Trophoblast cell (in vitro differentiated cells and primary cell): Measurements from ENCODE around the gene MMAB.

Experiments used
- DNase-seq, 2 donors: peaks; one replicate each; pipeline ENCODE4 v3.0.0-alpha.2; 2016
- H2AFZ ChIP-seq: 2 replicates; pipeline ENCODE4 v1.6.1; 2013; ENCODE audit warnings: low read length, moderate library complexity, mild to moderate bottlenecking; ENCODE audit not compliant: insufficient read depth, poor library complexity
- H2AK5ac ChIP-seq: 2 replicates; pipeline ENCODE4 v1.6.1; 2013; ENCODE audit warnings: mild to moderate bottlenecking, low read length
- H2BK120ac ChIP-seq: 2 replicates; pipeline ENCODE4 v1.6.1; 2013; ENCODE audit warnings: low read length, mild to moderate bottlenecking, moderate library complexity; ENCODE audit not compliant: insufficient read depth, poor library complexity
- H2BK12ac ChIP-seq: 2 replicates; pipeline ENCODE4 v1.6.1; 2013; ENCODE audit warnings: mild to moderate bottlenecking, low read length, moderate library complexity
- H2BK5ac ChIP-seq: 2 replicates; pipeline ENCODE4 v1.6.1; 2013; ENCODE audit warnings: low read length, low read depth, moderate library complexity, mild to moderate bottlenecking; ENCODE audit not compliant: poor library complexity
- H3K14ac ChIP-seq: 2 replicates; pipeline ENCODE4 v1.6.1; 2013; ENCODE audit warnings: mild to moderate bottlenecking, low read length
- H3K18ac ChIP-seq: 2 replicates; pipeline ENCODE4 v1.6.1; 2013; ENCODE audit warnings: mild to moderate bottlenecking, low read length
- H3K23ac ChIP-seq: 2 replicates; pipeline ENCODE4 v1.6.1; 2013; ENCODE audit warnings: low read length
- H3K27ac ChIP-seq: 2 replicates; pipeline ENCODE4 v1.5.1; 2013; ENCODE audit warnings: low read depth, mild to moderate bottlenecking, inconsistent platforms, low read length, moderate library complexity
- H3K27me3 ChIP-seq: 2 replicates; pipeline ENCODE4 v1.6.1; 2013; ENCODE audit warnings: inconsistent platforms, mild to moderate bottlenecking, low read length, moderate library complexity; ENCODE audit not compliant: insufficient read depth
- H3K36me3 ChIP-seq, 2 experiments: 1 replicate in 1 of 2; 2 replicates in 1 of 2; pipeline ENCODE4 v1.6.1; 2013; ENCODE audit warnings: low read length in 2 of 2, mild to moderate bottlenecking in 2 of 2, moderate library complexity in 1 of 2; ENCODE audit not compliant: insufficient read depth in 2 of 2, control insufficient read depth in 1 of 2
- H3K4ac ChIP-seq: 2 replicates; pipeline ENCODE4 v1.6.1; 2013; ENCODE audit warnings: low read depth, mild to moderate bottlenecking, low read length, moderate library complexity
- H3K4me1 ChIP-seq, 2 experiments: 1 replicate in 1 of 2; 2 replicates in 1 of 2; pipeline ENCODE4 v1.6.1; 2013; ENCODE audit warnings: low read length in 2 of 2, mild to moderate bottlenecking in 2 of 2, moderate library complexity in 1 of 2; ENCODE audit not compliant: insufficient read depth in 2 of 2, control insufficient read depth in 1 of 2
- H3K4me2 ChIP-seq: 2 replicates; pipeline ENCODE4 v1.6.1; 2013; ENCODE audit warnings: inconsistent platforms, mild to moderate bottlenecking, low read length, moderate library complexity
- H3K4me3 ChIP-seq: 2 replicates; pipeline ENCODE4 v1.5.1; 2013; ENCODE audit warnings: mild to moderate bottlenecking, low read depth, low read length, inconsistent platforms
- H3K79me1 ChIP-seq: one replicate; pipeline ENCODE4 v1.6.1; 2013; ENCODE audit warnings: low read length
- H3K79me2 ChIP-seq: 2 replicates; pipeline ENCODE4 v1.6.1; 2013; ENCODE audit warnings: low read length, mild to moderate bottlenecking; ENCODE audit not compliant: control insufficient read depth, insufficient read depth, poor library complexity
- H3K9ac ChIP-seq: 2 replicates; pipeline ENCODE4 v1.6.1; 2013; ENCODE audit warnings: mild to moderate bottlenecking, low read length
- H3K9me3 ChIP-seq: 2 replicates; pipeline ENCODE4 v1.6.1; 2013; ENCODE audit warnings: low read depth, mild to moderate bottlenecking, control low read depth, inconsistent platforms, low read length; ENCODE audit not compliant: insufficient read depth
- H4K12ac ChIP-seq: 2 replicates; pipeline ENCODE4 v1.6.1; 2013; ENCODE audit warnings: low read depth, mild to moderate bottlenecking, low read length, moderate library complexity
- H4K8ac ChIP-seq: 2 replicates; pipeline ENCODE4 v1.6.1; 2013; ENCODE audit warnings: low read depth, mild to moderate bottlenecking, low read length, moderate library complexity
- H4K91ac ChIP-seq: one replicate; pipeline ENCODE4 v1.6.1; 2013; ENCODE audit warnings: low read depth, mild to moderate bottlenecking, low read length, moderate library complexity
- WGBS: extraction: QIAGEN DNeasy Blood & Tissue Kit; methylation state at CpG from one replicate; pipeline ENCODE4 v1.1.7; 2013; ENCODE audit warnings: missing lambda C conversion rate; ENCODE audit not compliant: insufficient read length, insufficient coverage; ENCODE audit errors: extremely low coverage; 5-methylcytosine and 5-hydroxymethylcytosine counted together

Gene MMAB

DNA sequence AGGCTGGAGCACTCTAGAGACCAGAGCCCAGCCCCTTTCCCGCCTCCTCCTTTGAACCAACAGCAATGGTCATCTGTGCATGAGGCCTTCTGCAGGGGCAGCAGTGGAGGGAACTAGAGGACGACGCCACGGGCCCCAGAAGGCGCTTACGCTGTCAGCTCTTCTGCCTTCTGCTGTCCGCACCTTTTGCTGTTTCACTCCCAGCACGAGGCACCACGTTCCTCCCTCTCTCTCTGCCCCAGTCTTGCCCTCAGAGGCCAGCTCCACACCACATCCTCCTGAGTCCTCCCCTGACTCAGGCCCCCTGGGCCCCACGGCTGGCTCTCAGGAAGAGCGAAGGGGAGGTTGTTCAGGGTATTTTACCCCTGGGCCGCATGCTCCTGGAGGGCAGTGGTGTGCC is 15.5 kb downstream of the MMAB start:
- H2BK120ac ChIP-seq: no peak overlapping the region
- no peak overlapping the region for H4K8ac ChIP-seq
- WGBS: no CpG with 5 or more reads among the region's 12 CpGs
- H3K79me1 ChIP-seq: no peaks in the 10 kb centered on the region
- no peak overlapping the region for H2BK5ac ChIP-seq
- peaks cover 0 to 2% of the 10 kb centered on the region in 2 experiments for H3K4me1 ChIP-seq
- H2BK12ac ChIP-seq: no peak overlapping the region
- no peak overlapping the region for H3K4me2 ChIP-seq
- H3K23ac ChIP-seq: no peak overlapping the region
- H3K9me3 ChIP-seq: no peaks in the 10 kb centered on the region
- H3K36me3 ChIP-seq: peaks cover 17 to 19% of the 10 kb centered on the region in 2 experiments
- no peaks in the 10 kb centered on the region for H3K79me2 ChIP-seq
- H3K27me3 ChIP-seq: no peaks in the 10 kb centered on the region
- no peak overlapping the region for H3K18ac ChIP-seq
- no peak overlapping the region for H3K4me3 ChIP-seq
- no peak overlapping the region for H3K14ac ChIP-seq
- no peak for DNase-seq
- H3K9ac ChIP-seq: no peak overlapping the region
- no peak overlapping the region for H3K4ac ChIP-seq
- no peak overlapping the region for H3K27ac ChIP-seq
- H4K91ac ChIP-seq: no peak overlapping the region
- no peak overlapping the region for H4K12ac ChIP-seq
- no peak overlapping the region for H2AK5ac ChIP-seq
- no peak overlapping the region for H2AFZ ChIP-seq

DNA sequence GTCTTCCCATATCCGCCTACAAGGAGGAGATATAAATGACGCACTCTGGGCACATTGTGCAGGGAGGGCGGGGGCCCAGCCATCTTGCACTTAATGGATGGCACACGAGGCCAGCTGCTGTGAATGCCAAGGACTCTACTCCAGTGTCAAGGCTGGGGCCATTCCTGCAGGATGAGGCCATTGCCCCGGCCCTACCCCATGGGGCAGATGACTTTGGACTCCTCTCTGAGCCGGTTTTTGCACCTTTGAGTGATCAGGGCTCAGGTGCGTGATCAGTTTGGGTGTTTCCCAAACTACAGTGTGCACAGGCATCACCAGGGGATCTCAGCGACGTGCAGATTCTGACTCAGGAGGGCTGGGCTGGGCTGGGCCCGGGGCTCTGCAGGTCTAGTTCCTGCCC is 16.1 kb downstream of the MMAB start:
- no peak overlapping the region for H3K27ac ChIP-seq
- no CpG with 5 or more reads among the region's 10 CpGs for WGBS

DNA sequence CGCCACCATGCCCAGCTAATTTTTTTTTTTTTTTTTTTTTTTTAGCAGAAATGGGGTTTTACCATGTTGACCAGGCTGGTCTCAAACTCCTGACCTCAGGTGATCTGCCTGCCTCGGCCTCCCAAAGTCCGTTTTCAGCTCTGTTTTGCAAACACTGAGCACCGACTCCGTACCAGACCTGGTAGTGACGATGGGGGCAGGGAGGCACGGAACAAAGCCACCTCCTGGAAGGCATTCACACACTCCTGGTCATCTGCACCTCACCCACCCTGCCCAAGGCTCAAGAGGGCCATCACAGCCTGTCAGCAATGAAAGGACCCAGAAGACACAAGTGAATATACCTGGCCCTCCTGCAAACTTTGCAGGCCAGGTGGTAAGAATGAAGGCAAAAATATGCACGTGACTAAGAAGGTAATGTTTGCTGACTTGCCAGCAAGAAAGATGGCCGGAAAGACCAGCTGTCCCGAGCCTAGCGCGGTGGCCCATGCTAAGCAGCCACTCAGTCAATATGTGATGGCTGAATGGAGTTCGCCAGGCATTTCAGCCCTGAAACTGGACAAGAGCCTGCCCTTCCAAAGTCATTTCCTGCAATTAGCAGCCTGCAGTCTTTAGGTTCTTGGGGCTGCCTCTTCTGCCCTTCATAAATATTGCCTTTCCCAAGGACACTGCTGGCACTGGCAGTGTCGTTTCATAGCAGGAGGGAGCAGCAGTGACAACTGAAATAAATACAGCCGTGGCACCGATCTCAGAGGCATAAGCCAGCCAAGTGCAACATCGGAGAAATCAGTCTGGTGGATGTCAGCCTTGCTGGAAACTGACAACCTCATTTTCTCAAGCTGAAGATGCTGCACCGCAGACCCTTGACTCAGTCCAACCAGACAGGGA is 17.6 kb downstream of the MMAB start:
- H3K14ac ChIP-seq: no peak overlapping the region
- no CpG with 5 or more reads among the region's 18 CpGs for WGBS

More for the DNA sequence above, 16.1 kb downstream of the MMAB start:
- Histone ChIP-seq H3K14ac (no peak overlapping the region), H2BK5ac (no peak overlapping the region), H3K9me3 (no peaks in the 10 kb centered on the region), H4K91ac (no peak overlapping the region), H4K12ac (no peak overlapping the region), H4K8ac (no peak overlapping the region), H2BK120ac (no peak overlapping the region), H3K27me3 (no peaks in the 10 kb centered on the region), H3K4ac (no peak overlapping the region), H3K23ac (no peak overlapping the region), H2AFZ (no peak overlapping the region), H3K79me1 (no peaks in the 10 kb centered on the region), H3K4me2 (no peak overlapping the region), H3K4me1 (peaks cover 0 to 2% of the 10 kb centered on the region in 2 experiments), H3K9ac (no peak overlapping the region), H3K18ac (no peak overlapping the region), H3K4me3 (no peak overlapping the region), H2BK12ac (no peak overlapping the region), H3K36me3 (peaks cover 14 to 16% of the 10 kb centered on the region in 2 experiments), H3K79me2 (no peaks in the 10 kb centered on the region), H2AK5ac (no peak overlapping the region)
- no peak for DNase-seq

DNA sequence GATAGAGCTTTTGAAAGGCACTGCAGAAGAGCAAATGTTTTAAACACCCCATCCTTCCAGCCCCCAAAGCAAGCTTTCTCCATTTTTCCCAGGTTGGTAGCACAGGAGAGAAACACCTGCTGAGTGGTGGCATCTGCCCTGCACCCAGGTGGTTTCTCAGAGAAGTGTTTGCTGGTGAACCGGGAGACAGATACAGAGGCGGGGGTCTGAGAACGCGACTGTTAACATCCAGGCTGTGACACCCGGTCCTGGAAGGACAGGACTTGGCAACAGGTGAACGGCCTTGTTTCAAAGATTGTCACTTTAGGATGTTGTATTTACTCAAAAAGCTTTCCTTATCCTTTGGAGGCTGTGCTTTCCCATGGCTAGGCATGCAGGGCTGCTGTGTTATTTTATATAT is 18.5 kb downstream of the MMAB start:
- WGBS: no CpG with 5 or more reads among the region's 6 CpGs
- no peaks in the 10 kb centered on the region for H3K79me1 ChIP-seq

More for the DNA sequence above, 17.6 kb downstream of the MMAB start:
- Histone ChIP-seq H3K4ac (no peak overlapping the region), H3K18ac (no peak overlapping the region), H3K79me2 (no peaks in the 10 kb centered on the region), H4K12ac (no peak overlapping the region), H4K8ac (no peak overlapping the region), H3K79me1 (no peaks in the 10 kb centered on the region), H4K91ac (no peak overlapping the region), H3K9ac (no peak overlapping the region), H3K23ac (no peak overlapping the region), H3K36me3 (peaks cover 7 to 10% of the 10 kb centered on the region in 2 experiments), H2AK5ac (no peak overlapping the region), H3K4me3 (no peak overlapping the region), H2BK12ac (no peak overlapping the region), H3K27me3 (no peaks in the 10 kb centered on the region), H3K9me3 (no peaks in the 10 kb centered on the region), H3K4me1 (peaks cover 0 to 2% of the 10 kb centered on the region in 2 experiments), H2BK120ac (no peak overlapping the region), H2AFZ (no peak overlapping the region), H2BK5ac (no peak overlapping the region), H3K4me2 (no peak overlapping the region), H3K27ac (no peak overlapping the region)
- peak in 1 of 2 donors; percentile 8 for DNase-seq

More for the DNA sequence above, 18.5 kb downstream of the MMAB start:
- Histone ChIP-seq H3K79me2 (no peaks in the 10 kb centered on the region), H4K91ac (no peak overlapping the region), H2BK120ac (no peak overlapping the region), H3K36me3 (peaks cover 7 to 9% of the 10 kb centered on the region in 2 experiments), H3K4me1 (peaks cover 0 to 2% of the 10 kb centered on the region in 2 experiments), H3K18ac (no peak overlapping the region), H2AK5ac (no peak overlapping the region), H3K27me3 (no peaks in the 10 kb centered on the region), H2BK5ac (no peak overlapping the region), H3K4me3 (no peak overlapping the region), H3K4ac (no peak overlapping the region), H2AFZ (no peak overlapping the region), H2BK12ac (no peak overlapping the region), H3K9ac (no peak overlapping the region), H3K9me3 (no peaks in the 10 kb centered on the region), H4K12ac (no peak overlapping the region), H4K8ac (no peak overlapping the region), H3K23ac (no peak overlapping the region), H3K14ac (no peak overlapping the region), H3K27ac (no peak overlapping the region), H3K4me2 (no peak overlapping the region)
- no peak for DNase-seq
